Effector memory CD4-positive, alpha-beta T cell (primary cell): ENCODE results near the gene ZMYM2.

Source experiments
- DNase-seq, 3 donors: peaks; one replicate each; pipeline ENCODE4 v3.0.0-alpha.2; 2020
- H3K27ac ChIP-seq: 2 replicates; pipeline ENCODE4 v1.7.0; 2013; ENCODE audit warnings: mild to moderate bottlenecking, low read length, moderate library complexity; ENCODE audit not compliant: insufficient read depth, poor library complexity, severe bottlenecking
- H3K27me3 ChIP-seq: replicated peaks from 2 replicates; pipeline ENCODE4 v1.7.0; 2013; ENCODE audit warnings: mild to moderate bottlenecking, low read length; ENCODE audit not compliant: insufficient read depth, control insufficient read depth, poor library complexity, severe bottlenecking
- H3K36me3 ChIP-seq: 2 replicates; pipeline ENCODE4 v1.7.0; 2013; ENCODE audit warnings: mild to moderate bottlenecking, low read length, moderate library complexity; ENCODE audit not compliant: control insufficient read depth, insufficient read depth
- H3K4me1 ChIP-seq: 2 replicates; pipeline ENCODE4 v1.7.0; 2013; ENCODE audit warnings: low read length, mild to moderate bottlenecking; ENCODE audit not compliant: control insufficient read depth, insufficient read depth, poor library complexity, severe bottlenecking
- H3K4me3 ChIP-seq: 2 replicates; pipeline ENCODE4 v1.7.0; 2013; ENCODE audit warnings: low read length, low read depth, mild to moderate bottlenecking; ENCODE audit not compliant: insufficient read depth, poor library complexity, severe bottlenecking
- H3K9me3 ChIP-seq: 2 replicates; pipeline ENCODE4 v1.7.0; 2013; ENCODE audit warnings: mild to moderate bottlenecking, low read length, moderate library complexity; ENCODE audit not compliant: control insufficient read depth

Gene ZMYM2

GRCh38 chr13:20140487-20140886, 182.0 kb downstream of the ZMYM2 start:
- Histone ChIP-seq H3K27ac (no peak overlapping the region), H3K9me3 (no peaks in the 10 kb centered on the region), H3K36me3 (no peaks in the 10 kb centered on the region), H3K4me3 (no peak overlapping the region), H3K27me3 (peaks cover 26% of the 10 kb centered on the region), H3K4me1 (peaks cover 4% of the 10 kb centered on the region)
- DNase-seq, result no peak
